Lower leg skin (tissue), 4 donors: ENCODE measurements around the gene IL10RA. TPM values are rescaled to one million over a fixed set of nuclear protein-coding genes. Genes with fewer than 3 reads are reported as not detected.

ENCODE experiments used
- DNase-seq, 2 donors: peaks; one replicate each; pipeline ENCODE4 v3.0.0-alpha.2; 2019; ENCODE audit warnings: low spot score in 2 of 2
- H3K4me3 ChIP-seq: fragments of 200-600 bp; sonication (generic); 2 replicates; pipeline ENCODE4 v1.5.1; 2017; ENCODE audit warnings: mild to moderate bottlenecking, low read depth; ENCODE audit not compliant: poor library complexity, severe bottlenecking
- POLR2A ChIP-seq, 2 donors: fragments of 450-650 bp; IDR thresholded peaks; one replicate each; pipeline ENCODE4 v1.6.1; 2016 to 2017; ENCODE audit warnings: antibody characterized with exemption in 2 of 2, mild to moderate bottlenecking in 1 of 2, moderate library complexity in 1 of 2
- WGBS, 2 donors: methylation state at CpG; one replicate each; pipeline ENCODE4 v1.1.5; 2018; 5-methylcytosine and 5-hydroxymethylcytosine counted together
- intact Hi-C: fragments of 100-400 bp; cut with DNase I; formaldehyde crosslinking; loops from one replicate; pipeline ENCODE4 v1.15.0; 2023; ENCODE audit warnings: low total_unique reads
- total RNA-seq, 4 donors: library from RNA; depleted of rRNA; stranded (reverse); fragments of >200 nt; gene quantifications; one replicate each; pipeline ENCODE4 v1.1.0, GENCODE V29; 2016
- TF ChIP-seq, protein P1 (sequence below), 3 donors: fragments of 450-650 bp; IDR thresholded peaks; one replicate each; pipeline ENCODE4 v1.5.1; 2016; ENCODE audit warnings: antibody characterized with exemption in 3 of 3, mild to moderate bottlenecking in 3 of 3, moderate library complexity in 2 of 3

Gene IL10RA
- total RNA-seq, 4 donors from 2014 or later = 5.7 to 14.9 (median 8.1) TPM

DNA sequence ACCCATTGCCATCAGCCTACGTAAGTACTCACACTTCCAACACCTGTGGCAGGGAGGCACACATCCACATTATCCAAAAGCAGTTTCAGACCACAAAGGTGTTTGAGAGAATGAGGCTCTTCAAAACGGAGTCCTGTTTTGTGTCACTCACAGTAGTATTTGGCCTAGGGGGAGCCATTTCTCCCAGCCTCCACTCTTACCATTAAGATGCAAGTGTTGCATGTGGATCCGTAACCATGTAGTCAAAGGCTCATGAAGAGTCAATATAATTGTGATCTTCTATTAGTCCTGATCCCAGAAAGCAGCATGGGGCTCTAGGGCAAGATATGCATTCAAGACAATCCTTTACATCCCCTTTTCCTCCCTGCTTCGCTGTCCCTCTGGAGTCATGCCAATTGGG lies 41.5 kb downstream of the IL10RA start:
- DNase-seq = no peak
- no peak overlapping the region for H3K4me3 ChIP-seq
- 82 to 88% methylated on average over 4 of the region's 4 CpGs for WGBS, 2 donors
- intact Hi-C loops = no loop called here
- TF ChIP-seq, protein P1, sequence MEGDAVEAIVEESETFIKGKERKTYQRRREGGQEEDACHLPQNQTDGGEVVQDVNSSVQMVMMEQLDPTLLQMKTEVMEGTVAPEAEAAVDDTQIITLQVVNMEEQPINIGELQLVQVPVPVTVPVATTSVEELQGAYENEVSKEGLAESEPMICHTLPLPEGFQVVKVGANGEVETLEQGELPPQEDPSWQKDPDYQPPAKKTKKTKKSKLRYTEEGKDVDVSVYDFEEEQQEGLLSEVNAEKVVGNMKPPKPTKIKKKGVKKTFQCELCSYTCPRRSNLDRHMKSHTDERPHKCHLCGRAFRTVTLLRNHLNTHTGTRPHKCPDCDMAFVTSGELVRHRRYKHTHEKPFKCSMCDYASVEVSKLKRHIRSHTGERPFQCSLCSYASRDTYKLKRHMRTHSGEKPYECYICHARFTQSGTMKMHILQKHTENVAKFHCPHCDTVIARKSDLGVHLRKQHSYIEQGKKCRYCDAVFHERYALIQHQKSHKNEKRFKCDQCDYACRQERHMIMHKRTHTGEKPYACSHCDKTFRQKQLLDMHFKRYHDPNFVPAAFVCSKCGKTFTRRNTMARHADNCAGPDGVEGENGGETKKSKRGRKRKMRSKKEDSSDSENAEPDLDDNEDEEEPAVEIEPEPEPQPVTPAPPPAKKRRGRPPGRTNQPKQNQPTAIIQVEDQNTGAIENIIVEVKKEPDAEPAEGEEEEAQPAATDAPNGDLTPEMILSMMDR (IDR thresholded peaks at IDR 0.05) = no peak
- TF ChIP-seq POLR2A (IDR thresholded peaks at IDR 0.05) = no peak

DNA sequence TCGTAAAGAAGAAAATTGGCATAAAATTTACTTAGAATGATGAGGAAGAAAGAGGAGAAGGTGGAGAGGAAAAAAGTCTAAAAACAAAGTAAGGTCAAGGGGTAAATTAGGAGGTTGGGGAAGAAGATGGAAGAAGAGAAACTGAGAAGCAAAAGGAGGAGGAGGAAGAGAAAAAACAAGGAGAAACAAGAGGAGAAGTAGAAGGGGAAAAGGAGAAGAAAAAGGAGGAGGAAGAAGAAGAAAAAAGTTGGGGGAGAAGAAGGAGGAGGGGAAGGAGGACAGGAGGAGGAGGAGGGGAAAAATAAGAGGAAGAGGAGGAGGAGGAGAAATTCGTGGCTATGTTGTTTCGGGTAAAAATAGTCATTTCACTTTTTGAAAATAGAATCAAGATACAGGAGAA lies 42.4 kb downstream of the IL10RA start:
- WGBS, 2 donors = 67 to 72% methylated on average over 3 of the region's 3 CpGs
- intact Hi-C loops = no loop called here
- no peak overlapping the region for H3K4me3 ChIP-seq
- DNase-seq = no peak
- TF ChIP-seq, protein P1 (IDR thresholded peaks at IDR 0.05) = no peak
- no peak for TF ChIP-seq POLR2A (IDR thresholded peaks at IDR 0.05)

DNA sequence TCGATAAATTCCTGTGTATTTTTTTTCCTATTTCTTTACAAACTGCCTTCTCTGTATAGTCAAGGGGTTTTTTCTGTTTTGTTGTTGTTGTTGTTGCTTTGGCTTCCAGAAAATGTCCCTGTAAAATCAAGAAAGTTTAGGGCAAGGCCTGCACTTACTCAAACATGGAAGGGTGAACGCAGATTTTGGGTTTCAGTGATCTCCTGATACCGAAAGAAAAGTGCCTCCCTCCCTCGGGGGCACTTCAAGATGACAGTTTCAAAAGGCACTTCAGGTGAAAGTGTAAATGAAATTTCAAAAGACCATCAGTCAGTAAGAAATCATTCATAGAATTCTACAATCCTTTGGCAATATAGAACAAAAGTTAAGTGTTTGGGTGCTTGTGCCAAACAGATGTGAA lies 47.2 kb downstream of the IL10RA start:
- intact Hi-C loops = no loop called here
- no peak for TF ChIP-seq POLR2A (IDR thresholded peaks at IDR 0.05)
- TF ChIP-seq, protein P1 (IDR thresholded peaks at IDR 0.05) = no peak
- DNase-seq = no peak
- no peak overlapping the region for H3K4me3 ChIP-seq
- WGBS, 2 donors = 63 to 73% methylated on average over 4 of the region's 4 CpGs

DNA sequence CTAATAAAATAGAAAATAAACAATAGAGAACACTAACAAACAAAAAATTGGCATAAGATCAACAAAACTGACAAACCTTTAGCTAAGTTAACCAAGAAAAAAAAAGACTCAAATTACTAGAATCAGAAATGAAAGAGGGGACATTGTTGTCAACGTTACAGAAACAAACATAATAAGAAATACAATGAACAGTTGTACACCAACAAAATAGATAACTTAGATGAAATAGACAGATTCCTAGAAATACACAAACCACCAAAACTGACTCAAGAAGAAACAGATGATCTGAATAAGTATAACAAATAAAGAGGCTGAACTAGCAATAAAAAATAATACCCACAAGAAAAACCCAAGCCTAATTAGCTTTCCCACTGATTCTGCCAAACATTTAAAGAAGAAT lies 55.9 kb downstream of the IL10RA start:
- intact Hi-C loops = loop anchor here (10.0 kb wide), 1 partner anchor 217 kb away; the partner anchor contains the start of gene FXYD2
- 65 to 72% methylated on average over 1 of the region's 1 CpG for WGBS, 2 donors
- no peak overlapping the region for H3K4me3 ChIP-seq
- no peak for DNase-seq
- no peak for TF ChIP-seq POLR2A (IDR thresholded peaks at IDR 0.05)
- TF ChIP-seq, protein P1 (IDR thresholded peaks at IDR 0.05) = no peak

DNA sequence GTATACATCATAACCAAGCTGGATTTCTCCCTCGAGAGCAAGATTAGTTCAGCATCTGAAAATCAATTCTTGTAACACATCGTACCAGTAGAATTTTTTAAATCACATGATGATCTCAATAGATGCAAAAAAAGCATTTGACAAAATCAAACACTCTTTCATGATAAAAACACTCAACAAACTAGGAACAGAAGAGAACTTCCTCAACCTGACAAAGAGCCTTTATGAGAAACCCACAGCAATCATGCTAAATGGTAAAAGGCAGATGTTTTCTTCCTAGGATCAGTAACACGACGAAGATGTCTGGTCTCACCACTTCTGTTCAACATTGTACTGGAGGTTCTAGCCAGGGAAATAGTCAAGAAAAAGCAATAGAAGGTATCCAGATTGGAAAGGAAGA lies 56.6 kb downstream of the IL10RA start:
- no peak for TF ChIP-seq POLR2A (IDR thresholded peaks at IDR 0.05)
- TF ChIP-seq, protein P1 (IDR thresholded peaks at IDR 0.05) = no peak
- no peak overlapping the region for H3K4me3 ChIP-seq
- intact Hi-C loops = loop anchor here (10.0 kb wide), 1 partner anchor 218 kb away; the partner anchor contains the start of gene FXYD2
- 57 to 58% methylated on average over 4 of the region's 4 CpGs for WGBS, 2 donors
- no peak for DNase-seq

DNA sequence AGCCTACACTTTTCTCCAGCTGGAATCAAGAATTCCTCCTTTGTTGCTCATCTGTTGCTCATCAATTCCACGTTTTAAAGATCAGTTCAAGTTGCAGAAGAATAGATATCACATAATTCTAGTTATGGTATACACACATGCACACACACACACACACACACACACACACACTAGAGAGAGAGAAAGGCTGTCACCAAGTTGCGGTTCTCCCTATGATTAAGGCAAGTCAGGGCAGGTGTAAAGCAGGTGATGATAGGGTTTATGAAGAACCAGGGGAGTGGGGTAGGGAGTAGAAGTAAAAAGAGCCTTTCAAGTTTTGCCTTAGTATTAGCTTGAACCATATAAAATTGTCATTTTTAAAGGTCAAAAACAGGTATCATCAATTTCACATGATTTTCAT lies 59.0 kb downstream of the IL10RA start:
- TF ChIP-seq, protein P1 (IDR thresholded peaks at IDR 0.05) = no peak
- TF ChIP-seq POLR2A (IDR thresholded peaks at IDR 0.05) = no peak
- DNase-seq = no peak
- WGBS, 2 donors = 41 to 50% methylated on average over 2 of the region's 2 CpGs
- no peak overlapping the region for H3K4me3 ChIP-seq
- intact Hi-C loops = loop anchor here (10.0 kb wide), 1 partner anchor 220 kb away; the partner anchor contains the start of gene FXYD2
